Measurements from ENCODE around the gene RTRAF. TPM values are rescaled to one million over a fixed set of nuclear protein-coding genes. Genes with fewer than 3 reads are reported as not detected.

Gene RTRAF
- total RNA-seq, 1 experiment from 2014 or later, result 190 TPM

DNA sequence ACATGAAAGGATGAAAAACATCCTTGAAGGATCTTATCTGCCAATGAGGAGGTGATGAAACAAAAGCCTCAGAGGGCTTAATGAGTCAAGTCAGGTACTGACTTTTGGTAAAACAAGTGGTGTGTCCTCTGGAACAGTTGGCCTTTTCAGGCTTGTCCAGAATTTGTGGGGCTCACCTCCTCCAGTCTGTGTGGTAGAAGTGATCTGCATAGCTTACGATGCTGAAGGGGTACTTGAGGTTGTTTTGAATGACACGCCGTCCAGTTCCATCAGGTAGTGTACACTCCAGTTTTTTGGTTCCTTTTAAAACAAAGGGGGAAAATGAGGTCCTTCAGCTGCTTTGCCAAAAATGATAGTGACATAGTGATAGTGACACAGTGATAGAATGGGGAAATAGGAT lies 17.0 kb downstream of the RTRAF start:
- Histone ChIP-seq H2AFZ (ENCODE audit: low read depth, low read length, poor library complexity, severe bottlenecking) (no peak overlapping the region), H3K4me2 (ENCODE audit: low read length) (no peak overlapping the region), H3K27ac (ENCODE audit: low read depth, low read length) (no peak overlapping the region), H3K79me2 (ENCODE audit: insufficient read depth, low read length) (peaks cover 4% of the 10 kb centered on the region; the same call in 1 of the 2 replicates), H3K9ac (ENCODE audit: low read length) (no peak overlapping the region), H3K4me3 (replicated peaks in 1 of 2; ENCODE audit: low read depth in 1 of 2, low read length in 2 of 2) (no peak overlapping the region), H3K9me2 (ENCODE audit: insufficient read depth) (no peaks in the 10 kb centered on the region), H4K20me1 (ENCODE audit: insufficient read depth) (no peaks in the 10 kb centered on the region), H3K36me3 (ENCODE audit: control insufficient read depth in 1 of 2, insufficient read depth in 2 of 2, low read length in 2 of 2) (peaks cover 50 to 70% of the 10 kb centered on the region in 2 experiments), H3K27me3 (ENCODE audit: insufficient read depth, low read length) (no peaks in the 10 kb centered on the region), H3K9me3 (ENCODE audit: control insufficient read depth in 1 of 2, insufficient read depth in 1 of 2, low read depth in 1 of 2, low read length in 2 of 2) (no peaks in the 10 kb centered on the region), H3K4me1 (ENCODE audit: control insufficient read depth in 1 of 2, insufficient read depth in 2 of 2, low read length in 2 of 2) (no peaks in the 10 kb centered on the region)
- intact Hi-C loops (cut with micrococcal nuclease), result no loop called here
- DNase-seq (ENCODE audit: low read depth, low spot score) (no peak), ATAC-seq (no peak)
- BruUV-seq (replicated peaks), result no TSS peak
- no peak for TF ChIP-seq ELF1 (IDR thresholded peaks at IDR 0.05; ENCODE audit: borderline replicate concordance, low read depth)
- no peak for TF ChIP-seq SP1 (IDR thresholded peaks at IDR 0.05; ENCODE audit: low read depth)
- no peak for TF ChIP-seq CEBPB (IDR thresholded peaks at IDR 0.05; ENCODE audit: low read depth)
- TF ChIP-seq ZNF274 (IDR thresholded peaks at IDR 0.05; ENCODE audit: low read depth, low read length), result no peak
- POLR2A ChIA-PET, result interaction anchor here (1.0 kb wide), 1 partner anchor 10 kb away, joined by 3 read pairs; no protein-coding TSS in a partner anchor
- RAD21 ChIA-PET (ENCODE audit: low non-redundant PET in 1 of 2, low total read pairs in 2 of 2, uncharacterized antibody in 2 of 2, unreplicated experiment in 2 of 2), result no interaction called here
- CTCF ChIA-PET, result interaction anchor here (1.4 kb wide), 1 partner anchor 9 kb away, joined by 3 read pairs; no protein-coding TSS in a partner anchor

DNA sequence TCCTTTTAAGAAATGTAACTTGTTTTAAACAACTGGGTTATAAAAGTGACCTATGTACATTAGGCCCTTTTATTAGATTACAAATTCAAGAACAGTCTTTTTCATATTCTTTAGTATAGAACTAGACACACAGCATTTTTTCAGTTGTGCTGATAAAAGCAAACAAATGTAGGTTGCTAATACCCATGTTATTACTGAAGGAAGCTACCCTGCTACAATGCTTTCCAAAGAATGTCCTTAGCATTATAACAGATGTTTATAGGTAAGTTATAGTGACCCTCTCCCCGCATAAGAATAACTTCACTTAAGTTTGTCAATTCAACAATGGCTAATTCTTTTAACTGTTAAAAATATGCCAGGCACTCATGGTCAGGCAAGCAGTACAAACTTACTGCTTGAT lies 17.9 kb downstream of the RTRAF start:
- H3K9me2 ChIP-seq (ENCODE audit: insufficient read depth), result no peaks in the 10 kb centered on the region
- H3K27me3 ChIP-seq (ENCODE audit: insufficient read depth, low read length), result no peaks in the 10 kb centered on the region
- H3K4me3 ChIP-seq (replicated peaks in 1 of 2; ENCODE audit: low read depth in 1 of 2, low read length in 2 of 2), result no peak overlapping the region
- ChIA-PET CTCF (no interaction called here), POLR2A (no interaction called here), RAD21 (ENCODE audit: low non-redundant PET in 1 of 2, low total read pairs in 2 of 2, uncharacterized antibody in 2 of 2, unreplicated experiment in 2 of 2) (no interaction called here)
- intact Hi-C loops (cut with micrococcal nuclease), result no loop called here
- no peak for TF ChIP-seq SP1 (IDR thresholded peaks at IDR 0.05; ENCODE audit: low read depth)
- TF ChIP-seq CEBPB (IDR thresholded peaks at IDR 0.05; ENCODE audit: low read depth), result no peak
- TF ChIP-seq JUND (IDR thresholded peaks at IDR 0.05), result no peak
- TF ChIP-seq, protein P1, sequence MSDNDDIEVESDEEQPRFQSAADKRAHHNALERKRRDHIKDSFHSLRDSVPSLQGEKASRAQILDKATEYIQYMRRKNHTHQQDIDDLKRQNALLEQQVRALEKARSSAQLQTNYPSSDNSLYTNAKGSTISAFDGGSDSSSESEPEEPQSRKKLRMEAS (IDR thresholded peaks at IDR 0.05), result no peak
- TF ChIP-seq, protein P2, sequence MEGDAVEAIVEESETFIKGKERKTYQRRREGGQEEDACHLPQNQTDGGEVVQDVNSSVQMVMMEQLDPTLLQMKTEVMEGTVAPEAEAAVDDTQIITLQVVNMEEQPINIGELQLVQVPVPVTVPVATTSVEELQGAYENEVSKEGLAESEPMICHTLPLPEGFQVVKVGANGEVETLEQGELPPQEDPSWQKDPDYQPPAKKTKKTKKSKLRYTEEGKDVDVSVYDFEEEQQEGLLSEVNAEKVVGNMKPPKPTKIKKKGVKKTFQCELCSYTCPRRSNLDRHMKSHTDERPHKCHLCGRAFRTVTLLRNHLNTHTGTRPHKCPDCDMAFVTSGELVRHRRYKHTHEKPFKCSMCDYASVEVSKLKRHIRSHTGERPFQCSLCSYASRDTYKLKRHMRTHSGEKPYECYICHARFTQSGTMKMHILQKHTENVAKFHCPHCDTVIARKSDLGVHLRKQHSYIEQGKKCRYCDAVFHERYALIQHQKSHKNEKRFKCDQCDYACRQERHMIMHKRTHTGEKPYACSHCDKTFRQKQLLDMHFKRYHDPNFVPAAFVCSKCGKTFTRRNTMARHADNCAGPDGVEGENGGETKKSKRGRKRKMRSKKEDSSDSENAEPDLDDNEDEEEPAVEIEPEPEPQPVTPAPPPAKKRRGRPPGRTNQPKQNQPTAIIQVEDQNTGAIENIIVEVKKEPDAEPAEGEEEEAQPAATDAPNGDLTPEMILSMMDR (IDR thresholded peaks at IDR 0.05 in 2 of 3, conservative IDR thresholded peaks at IDR 0.05 in 1 of 3; ENCODE audit: borderline replicate concordance in 1 of 3, insufficient read depth in 1 of 3, low read depth in 2 of 3, low read length in 2 of 3), result no peak
- TF ChIP-seq, protein P3, sequence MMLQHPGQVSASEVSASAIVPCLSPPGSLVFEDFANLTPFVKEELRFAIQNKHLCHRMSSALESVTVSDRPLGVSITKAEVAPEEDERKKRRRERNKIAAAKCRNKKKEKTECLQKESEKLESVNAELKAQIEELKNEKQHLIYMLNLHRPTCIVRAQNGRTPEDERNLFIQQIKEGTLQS (IDR thresholded peaks at IDR 0.05), result no peak
- no peak for TF ChIP-seq SIN3A (IDR thresholded peaks at IDR 0.05; ENCODE audit: low read depth)
- TF ChIP-seq EZH2 (IDR thresholded peaks at IDR 0.05), result no peak
- TF ChIP-seq, protein P4, sequence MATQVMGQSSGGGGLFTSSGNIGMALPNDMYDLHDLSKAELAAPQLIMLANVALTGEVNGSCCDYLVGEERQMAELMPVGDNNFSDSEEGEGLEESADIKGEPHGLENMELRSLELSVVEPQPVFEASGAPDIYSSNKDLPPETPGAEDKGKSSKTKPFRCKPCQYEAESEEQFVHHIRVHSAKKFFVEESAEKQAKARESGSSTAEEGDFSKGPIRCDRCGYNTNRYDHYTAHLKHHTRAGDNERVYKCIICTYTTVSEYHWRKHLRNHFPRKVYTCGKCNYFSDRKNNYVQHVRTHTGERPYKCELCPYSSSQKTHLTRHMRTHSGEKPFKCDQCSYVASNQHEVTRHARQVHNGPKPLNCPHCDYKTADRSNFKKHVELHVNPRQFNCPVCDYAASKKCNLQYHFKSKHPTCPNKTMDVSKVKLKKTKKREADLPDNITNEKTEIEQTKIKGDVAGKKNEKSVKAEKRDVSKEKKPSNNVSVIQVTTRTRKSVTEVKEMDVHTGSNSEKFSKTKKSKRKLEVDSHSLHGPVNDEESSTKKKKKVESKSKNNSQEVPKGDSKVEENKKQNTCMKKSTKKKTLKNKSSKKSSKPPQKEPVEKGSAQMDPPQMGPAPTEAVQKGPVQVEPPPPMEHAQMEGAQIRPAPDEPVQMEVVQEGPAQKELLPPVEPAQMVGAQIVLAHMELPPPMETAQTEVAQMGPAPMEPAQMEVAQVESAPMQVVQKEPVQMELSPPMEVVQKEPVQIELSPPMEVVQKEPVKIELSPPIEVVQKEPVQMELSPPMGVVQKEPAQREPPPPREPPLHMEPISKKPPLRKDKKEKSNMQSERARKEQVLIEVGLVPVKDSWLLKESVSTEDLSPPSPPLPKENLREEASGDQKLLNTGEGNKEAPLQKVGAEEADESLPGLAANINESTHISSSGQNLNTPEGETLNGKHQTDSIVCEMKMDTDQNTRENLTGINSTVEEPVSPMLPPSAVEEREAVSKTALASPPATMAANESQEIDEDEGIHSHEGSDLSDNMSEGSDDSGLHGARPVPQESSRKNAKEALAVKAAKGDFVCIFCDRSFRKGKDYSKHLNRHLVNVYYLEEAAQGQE (IDR thresholded peaks at IDR 0.05; ENCODE audit: low read depth), result no peak
- TF ChIP-seq EGR1 (IDR thresholded peaks at IDR 0.05; ENCODE audit: low read depth), result no peak
- TF ChIP-seq YY1 (IDR thresholded peaks at IDR 0.05; ENCODE audit: extremely low read depth, insufficient replicate concordance, low read depth, low read length), result no peak
- TF ChIP-seq ZNF274 (IDR thresholded peaks at IDR 0.05; ENCODE audit: low read depth, low read length), result no peak
- TF ChIP-seq CBX3 (IDR thresholded peaks at IDR 0.05; ENCODE audit: low read depth), result no peak
- TF ChIP-seq FOSL1 (IDR thresholded peaks at IDR 0.05; ENCODE audit: low read depth), result no peak
- H3K36me3 ChIP-seq (ENCODE audit: control insufficient read depth in 1 of 2, insufficient read depth in 2 of 2, low read length in 2 of 2), result peaks cover 44 to 67% of the 10 kb centered on the region in 2 experiments
- H3K9me3 ChIP-seq (ENCODE audit: control insufficient read depth in 1 of 2, insufficient read depth in 1 of 2, low read depth in 1 of 2, low read length in 2 of 2), result no peaks in the 10 kb centered on the region
- H4K20me1 ChIP-seq (ENCODE audit: insufficient read depth), result no peaks in the 10 kb centered on the region
- BruUV-seq (replicated peaks), result no TSS peak
- H3K79me2 ChIP-seq (ENCODE audit: insufficient read depth, low read length), result no peaks in the 10 kb centered on the region; the same call in 1 of the 2 replicates
- H3K9ac ChIP-seq (ENCODE audit: low read length), result no peak overlapping the region
- H3K27ac ChIP-seq (ENCODE audit: low read depth, low read length), result no peak overlapping the region
- DNase-seq (ENCODE audit: low read depth, low spot score) (no peak), ATAC-seq (no peak)
- no peak overlapping the region for H3K4me2 ChIP-seq (ENCODE audit: low read length)
- no peak overlapping the region for H2AFZ ChIP-seq (ENCODE audit: low read depth, low read length, poor library complexity, severe bottlenecking)
- no peaks in the 10 kb centered on the region for H3K4me1 ChIP-seq (ENCODE audit: control insufficient read depth in 1 of 2, insufficient read depth in 2 of 2, low read length in 2 of 2)

Measured in HCT116 (cell line).